SU-DHL-6 (cell line): ENCODE data around the gene OLFM2.

Source experiments
- H2AFZ ChIP-seq: fragments of 200-600 bp; sonication (generic); 2 replicates; pipeline ENCODE4 v1.6.1; 2014; ENCODE audit warnings: low read depth, mild to moderate bottlenecking, moderate library complexity, mixed read lengths, antibody characterized with exemption, low read length; ENCODE audit not compliant: severe bottlenecking
- H3F3A ChIP-seq: fragments of 200-600 bp; shearing (Covaris generic); 2 replicates; pipeline ENCODE4 v1.6.0; 2016; ENCODE audit warnings: antibody characterized with exemption, mild to moderate bottlenecking; ENCODE audit not compliant: insufficient read depth
- H3K27ac ChIP-seq: fragments of 200-600 bp; sonication (generic); 2 replicates; pipeline ENCODE4 v1.5.1; 2016; ENCODE audit warnings: low read depth, mild to moderate bottlenecking, low read length, moderate library complexity, mixed read lengths
- H3K27me3 ChIP-seq: fragments of 200-600 bp; sonication (generic), shearing (Covaris generic); 2 replicates; pipeline ENCODE4 v1.6.0; 2014; ENCODE audit warnings: mild to moderate bottlenecking, low read length
- H3K36me3 ChIP-seq: fragments of 200-600 bp; sonication (generic); 2 replicates; pipeline ENCODE4 v1.6.1; 2014; ENCODE audit warnings: mild to moderate bottlenecking, low read length, mixed read lengths
- H3K4me2 ChIP-seq: fragments of 300-600, 200-600 bp; shearing (Covaris generic), sonication (generic); 2 replicates; pipeline ENCODE4 v1.6.0; 2014; ENCODE audit warnings: low read length, low read depth, mild to moderate bottlenecking; ENCODE audit not compliant: poor library complexity, severe bottlenecking
- H3K4me3 ChIP-seq: fragments of 200-600 bp; sonication (generic); 2 replicates; pipeline ENCODE4 v1.5.1; 2014; ENCODE audit warnings: antibody characterized with exemption, low read length, mild to moderate bottlenecking, mixed read lengths; ENCODE audit not compliant: insufficient read depth, poor library complexity, severe bottlenecking
- H3K79me2 ChIP-seq: fragments of 200-600 bp; sonication (generic); 2 replicates; pipeline ENCODE4 v1.6.1; 2014; ENCODE audit warnings: mild to moderate bottlenecking, low read length, moderate library complexity; ENCODE audit not compliant: insufficient read depth
- H3K9ac ChIP-seq: fragments of 200-600 bp; sonication (generic); 2 replicates; pipeline ENCODE4 v1.7.0; 2014; ENCODE audit warnings: mild to moderate bottlenecking, low read length
- H3K9me2 ChIP-seq: fragments of 200-600 bp; sonication (generic); replicated peaks from 2 replicates; pipeline ENCODE4 v1.6.1; 2014; ENCODE audit warnings: low read length; ENCODE audit not compliant: insufficient read depth
- H3K9me3 ChIP-seq: fragments of 200-600 bp; sonication (generic); 2 replicates; pipeline ENCODE4 v1.6.1; 2014; ENCODE audit warnings: low read length, mixed read lengths; ENCODE audit not compliant: insufficient read depth
- H4K20me1 ChIP-seq: fragments of 200-600 bp; sonication (generic); 2 replicates; pipeline ENCODE4 v1.6.1; 2014; ENCODE audit warnings: low read depth, mild to moderate bottlenecking, antibody characterized with exemption, low read length, moderate library complexity, mixed read lengths
- EZH2phosphoT487 ChIP-seq: fragments of 200-600 bp; sonication (generic), shearing (Covaris generic); conservative IDR thresholded peaks from 2 replicates; pipeline ENCODE4 v1.6.1; 2018; ENCODE audit warnings: mild to moderate bottlenecking, antibody characterized with exemption, low read length, moderate library complexity, mixed read lengths
- TF ChIP-seq, protein P1 (sequence below): fragments of 200-600 bp; sonication (generic); IDR thresholded peaks from one replicate; pipeline ENCODE4 v1.5.1; 2017; ENCODE audit warnings: antibody characterized with exemption, mild to moderate bottlenecking, low read length, moderate library complexity; ENCODE audit not compliant: insufficient read depth, poor library complexity, severe bottlenecking

The OLFM2 gene

GRCh38 chr19:9877780-9878510, 58.4 kb downstream of the OLFM2 start:
- no peaks in the 10 kb centered on the region for H3K9me3 ChIP-seq
- H3K9me2 ChIP-seq, result no peaks in the 10 kb centered on the region
- H3K79me2 ChIP-seq, result no peaks in the 10 kb centered on the region
- H2AFZ ChIP-seq, result no peak overlapping the region
- H3K9ac ChIP-seq, result no peak overlapping the region
- no peaks in the 10 kb centered on the region for H3K27me3 ChIP-seq
- H3K4me3 ChIP-seq, result no peak overlapping the region
- no peak overlapping the region for H3K27ac ChIP-seq
- H3K36me3 ChIP-seq, result no peaks in the 10 kb centered on the region
- H4K20me1 ChIP-seq, result no peaks in the 10 kb centered on the region
- TF ChIP-seq, protein P1, sequence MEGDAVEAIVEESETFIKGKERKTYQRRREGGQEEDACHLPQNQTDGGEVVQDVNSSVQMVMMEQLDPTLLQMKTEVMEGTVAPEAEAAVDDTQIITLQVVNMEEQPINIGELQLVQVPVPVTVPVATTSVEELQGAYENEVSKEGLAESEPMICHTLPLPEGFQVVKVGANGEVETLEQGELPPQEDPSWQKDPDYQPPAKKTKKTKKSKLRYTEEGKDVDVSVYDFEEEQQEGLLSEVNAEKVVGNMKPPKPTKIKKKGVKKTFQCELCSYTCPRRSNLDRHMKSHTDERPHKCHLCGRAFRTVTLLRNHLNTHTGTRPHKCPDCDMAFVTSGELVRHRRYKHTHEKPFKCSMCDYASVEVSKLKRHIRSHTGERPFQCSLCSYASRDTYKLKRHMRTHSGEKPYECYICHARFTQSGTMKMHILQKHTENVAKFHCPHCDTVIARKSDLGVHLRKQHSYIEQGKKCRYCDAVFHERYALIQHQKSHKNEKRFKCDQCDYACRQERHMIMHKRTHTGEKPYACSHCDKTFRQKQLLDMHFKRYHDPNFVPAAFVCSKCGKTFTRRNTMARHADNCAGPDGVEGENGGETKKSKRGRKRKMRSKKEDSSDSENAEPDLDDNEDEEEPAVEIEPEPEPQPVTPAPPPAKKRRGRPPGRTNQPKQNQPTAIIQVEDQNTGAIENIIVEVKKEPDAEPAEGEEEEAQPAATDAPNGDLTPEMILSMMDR, result no peak
- no peak for TF ChIP-seq EZH2phosphoT487
- H3K4me2 ChIP-seq, result no peak overlapping the region
- H3F3A ChIP-seq, result no peaks in the 10 kb centered on the region

- no peaks in the 10 kb centered on the region for H3K36me3 ChIP-seq
- H3K9me3 ChIP-seq, result no peaks in the 10 kb centered on the region
- no peaks in the 10 kb centered on the region for H3F3A ChIP-seq
- H3K9ac ChIP-seq, result no peak overlapping the region
- H3K4me3 ChIP-seq, result no peak overlapping the region
- no peaks in the 10 kb centered on the region for H3K27me3 ChIP-seq
- no peaks in the 10 kb centered on the region for H3K9me2 ChIP-seq
- H3K4me2 ChIP-seq, result no peak overlapping the region
- no peak overlapping the region for H3K27ac ChIP-seq
- TF ChIP-seq, protein P1, result no peak
- TF ChIP-seq EZH2phosphoT487, result no peak
- no peaks in the 10 kb centered on the region for H3K79me2 ChIP-seq
- no peak overlapping the region for H2AFZ ChIP-seq
- no peaks in the 10 kb centered on the region for H4K20me1 ChIP-seq
Observed at GRCh38 chr19:9875796-9876195, 60.5 kb downstream of the OLFM2 start.

DNA sequence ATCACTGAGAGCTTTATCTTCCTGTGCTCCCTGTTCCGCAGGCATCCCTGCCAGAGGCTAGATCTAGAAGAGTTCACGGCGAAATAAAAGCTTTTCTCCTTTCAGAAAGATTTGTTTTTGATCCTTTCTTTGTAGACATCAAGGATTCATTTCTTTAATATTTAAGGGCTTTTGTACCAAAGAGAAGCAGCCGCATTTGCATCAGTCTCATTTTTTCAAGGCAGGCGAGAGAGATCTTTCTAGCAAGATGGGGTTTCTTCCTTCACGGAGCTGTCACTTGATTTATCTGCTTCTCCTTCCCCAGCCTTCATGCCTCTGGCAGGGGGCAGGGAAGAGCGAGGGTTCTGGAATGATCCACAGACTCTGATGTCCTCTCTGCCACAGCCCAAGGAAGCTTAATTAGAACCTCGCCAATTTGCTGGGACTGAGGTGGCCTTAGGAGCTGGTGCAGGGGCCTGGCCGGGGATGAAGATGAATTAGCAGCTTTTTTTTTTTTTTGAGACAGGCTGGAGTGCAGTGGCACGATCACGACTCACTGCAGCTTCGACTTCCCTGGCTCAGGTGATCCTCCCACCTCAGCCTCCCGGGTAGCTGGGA, 61.2 kb downstream of the OLFM2 start:
- Histone ChIP-seq H3K4me2 (no peak overlapping the region), H3K9ac (no peak overlapping the region), H3K27ac (no peak overlapping the region), H3K9me2 (no peaks in the 10 kb centered on the region), H4K20me1 (no peaks in the 10 kb centered on the region), H3F3A (no peaks in the 10 kb centered on the region), H3K4me3 (no peak overlapping the region), H3K9me3 (no peaks in the 10 kb centered on the region), H3K27me3 (no peaks in the 10 kb centered on the region), H2AFZ (no peak overlapping the region), H3K79me2 (no peaks in the 10 kb centered on the region), H3K36me3 (no peaks in the 10 kb centered on the region)
- TF ChIP-seq, protein P1, result no peak
- no peak for TF ChIP-seq EZH2phosphoT487
